Stimulated activated CD8-positive, alpha-beta memory T cell treated with anti-CD3 and anti-CD28 coated beads, Interleukin-15, amount 100 ng/mL, for 1 hour (primary cell): Measurements from ENCODE around the gene SRRM5.
"Not testable (repeated sequence)": the region's sequence is repeated elsewhere in the genome, so short reads cannot be mapped to it uniquely, and the experiment has no call there.

Experiments
- DNase-seq: peaks from one replicate; pipeline ENCODE4 v3.0.0-alpha.2; 2020; ENCODE audit warnings: low read depth

The SRRM5 gene

GRCh38 chr19:43591904-43592772 is 19.8 kb upstream of the SRRM5 start:
- DNase-seq, result no peak

GRCh38 chr19:43592800-43593350 is 19.0 kb upstream of the SRRM5 start:
- DNase-seq, result no peak

GRCh38 chr19:43594081-43594697 is 17.7 kb upstream of the SRRM5 start:
- no peak for DNase-seq

- peak; percentile 32 for DNase-seq
Observed at GRCh38 chr19:43594710-43595604, 16.9 kb upstream of the SRRM5 start.

- no peak for DNase-seq
Observed at GRCh38 chr19:43595605-43595998, 16.3 kb upstream of the SRRM5 start.

- peak; percentile 100 for DNase-seq
Observed at GRCh38 chr19:43595999-43596841, 15.7 kb upstream of the SRRM5 start, which contains the start of the genes IRGQ and ZNF576. Gene IRGQ, minus strand, starts transcription at chr19:43596134. Its CDS starts 796 bp downstream, at chr19:43595338. Gene ZNF576, plus strand, starts transcription at chr19:43596595. Its CDS starts 514 bp downstream, at chr19:43597109.

- no peak for DNase-seq
Observed at GRCh38 chr19:43596842-43597461, 14.9 kb upstream of the SRRM5 start.

- no peak for DNase-seq
Observed at GRCh38 chr19:43597876-43598275, 14.0 kb upstream of the SRRM5 start.

GRCh38 chr19:43598445-43599240 is 13.2 kb upstream of the SRRM5 start:
- DNase-seq, result no peak

- no peak for DNase-seq
Observed at GRCh38 chr19:43599635-43600295, 12.1 kb upstream of the SRRM5 start.

- DNase-seq, result not testable (repeated sequence)
Observed at GRCh38 chr19:43600326-43600725, 11.6 kb upstream of the SRRM5 start.

- DNase-seq, result no peak
Observed at GRCh38 chr19:43605875-43606568, 5.9 kb upstream of the SRRM5 start.

GRCh38 chr19:43606569-43607229 is 5.2 kb upstream of the SRRM5 start:
- no peak for DNase-seq

- no peak for DNase-seq
Observed at GRCh38 chr19:43607238-43608205, 4.4 kb upstream of the SRRM5 start.

GRCh38 chr19:43609872-43610271 is 2.0 kb upstream of the SRRM5 start:
- no peak for DNase-seq

GRCh38 chr19:43610493-43610892 is 1.4 kb upstream of the SRRM5 start:
- no peak for DNase-seq

- DNase-seq, result no peak
Observed at GRCh38 chr19:43612374-43612773, 486 bp downstream of the SRRM5 start.
